GM18873 (cell line): Measurements from ENCODE around the gene EIF5B.
"Not testable (repeated sequence)": the region's sequence is repeated elsewhere in the genome, so short reads cannot be mapped to it uniquely, and the experiment has no call there.

Source experiments
- ATAC-seq: cut with Tn5 transposase; IDR thresholded peaks from one replicate; pipeline ENCODE4 v1.9.1; 2021; ENCODE audit warnings: mild to moderate bottlenecking, moderate library complexity, moderate number of reproducible peaks; ENCODE audit not compliant: unreplicated experiment, low FRiP score

Gene EIF5B

GRCh38 chr2:99337113-99338028 is at the start of gene EIF5B:
TSS of gene EIF5B (plus strand) at chr2:99337389. CDS start at chr2:99337555, 166 bp downstream.
- ATAC-seq: peak; percentile 51

- ATAC-seq: no peak
Measured at GRCh38 chr2:99297994-99298393, 39.2 kb upstream of the EIF5B start.

GRCh38 chr2:99299580-99299979 is 37.6 kb upstream of the EIF5B start:
- no peak for ATAC-seq

GRCh38 chr2:99301097-99301496 is 36.1 kb upstream of the EIF5B start, which contains the start of gene LYG1:
TSS of gene LYG1 (minus strand) at chr2:99301197. CDS start at chr2:99295670, 5,527 bp downstream.
- ATAC-seq: not testable (repeated sequence)

- no peak for ATAC-seq
Measured at GRCh38 chr2:99317161-99317872, 19.9 kb upstream of the EIF5B start.

- not testable (repeated sequence) for ATAC-seq
Measured at GRCh38 chr2:99317873-99318200, 19.4 kb upstream of the EIF5B start.

- ATAC-seq: no peak
Measured at GRCh38 chr2:99325384-99325783, 11.8 kb upstream of the EIF5B start.

- ATAC-seq: peak; percentile 68
Measured at GRCh38 chr2:99335911-99336803, 1.0 kb upstream of the EIF5B start, which contains the start of gene TXNDC9. TSS of gene TXNDC9 (minus strand) at chr2:99336333. CDS start at chr2:99333210, 3,123 bp downstream.

GRCh38 chr2:99336804-99337112 is 431 bp upstream of the EIF5B start:
- peak; percentile 5 for ATAC-seq

- ATAC-seq: no peak
Measured at GRCh38 chr2:99338029-99338585, 918 bp downstream of the EIF5B start.

GRCh38 chr2:99340669-99341236 is 3.6 kb downstream of the EIF5B start:
- no peak for ATAC-seq

GRCh38 chr2:99342536-99342935 is 5.3 kb downstream of the EIF5B start:
- no peak for ATAC-seq

- ATAC-seq: not testable (repeated sequence)
Measured at GRCh38 chr2:99345446-99345845, 8.3 kb downstream of the EIF5B start.

GRCh38 chr2:99346218-99346617 is 9.0 kb downstream of the EIF5B start:
- no peak for ATAC-seq

- ATAC-seq: no peak
Measured at GRCh38 chr2:99348173-99348572, 11.0 kb downstream of the EIF5B start.

- ATAC-seq: no peak
Measured at GRCh38 chr2:99350194-99350593, 13.0 kb downstream of the EIF5B start.

GRCh38 chr2:99354070-99354469 is 16.9 kb downstream of the EIF5B start:
- ATAC-seq: no peak

GRCh38 chr2:99354825-99355224 is 17.6 kb downstream of the EIF5B start:
- not testable (repeated sequence) for ATAC-seq

GRCh38 chr2:99356853-99357252 is 19.7 kb downstream of the EIF5B start:
- peak; percentile 49 for ATAC-seq

GRCh38 chr2:99365661-99366060 is 28.5 kb downstream of the EIF5B start:
- no peak for ATAC-seq
